Measurements from ENCODE around the gene TPPP3. TPM values are rescaled to one million over a fixed set of nuclear protein-coding genes. Genes with fewer than 3 reads are reported as not detected.
"Not testable (repeated sequence)": the region's sequence is repeated elsewhere in the genome, so short reads cannot be mapped to it uniquely, and the experiment has no call there.

Gene TPPP3
- total RNA-seq, 1 donor: 5.6 TPM

GRCh38 chr16:67391424-67392300, 1.6 kb downstream of the TPPP3 start:
- Histone ChIP-seq H3K4me1 (ENCODE audit: insufficient read depth, low read length) (peaks cover 68% of the 10 kb centered on the region), H3K4me3 (ENCODE audit: low read length) (no peak overlapping the region), H3K9me3 (ENCODE audit: low read depth, low read length) (no peaks in the 10 kb centered on the region), H3K27me3 (ENCODE audit: insufficient read depth, low read length) (peaks cover 22% of the 10 kb centered on the region)

GRCh38 chr16:67390816-67391423, 2.4 kb downstream of the TPPP3 start:
- H3K27me3 ChIP-seq (ENCODE audit: insufficient read depth, low read length): peaks cover 22% of the 10 kb centered on the region
- peaks cover 67% of the 10 kb centered on the region for H3K4me1 ChIP-seq (ENCODE audit: insufficient read depth, low read length)
- no peaks in the 10 kb centered on the region for H3K9me3 ChIP-seq (ENCODE audit: low read depth, low read length)
- no peak overlapping the region for H3K4me3 ChIP-seq (ENCODE audit: low read length)

- Histone ChIP-seq H3K4me1 (ENCODE audit: insufficient read depth, low read length) (peaks cover 59% of the 10 kb centered on the region), H3K4me3 (ENCODE audit: low read length) (no peak overlapping the region)
These were observed 3.1 kb downstream of the TPPP3 start for GRCh38 chr16:67389911-67390815.

GRCh38 chr16:67388591-67388990, 4.7 kb downstream of the TPPP3 start:
- Histone ChIP-seq H3K4me1 (ENCODE audit: insufficient read depth, low read length) (peaks cover 43% of the 10 kb centered on the region), H3K9me3 (ENCODE audit: low read depth, low read length) (no peaks in the 10 kb centered on the region), H3K4me3 (ENCODE audit: low read length) (no peak overlapping the region), H3K27me3 (ENCODE audit: insufficient read depth, low read length) (peaks cover 8% of the 10 kb centered on the region)

More at GRCh38 chr16:67389911-67390815, 3.1 kb downstream of the TPPP3 start:
- H3K9me3 ChIP-seq (ENCODE audit: low read depth, low read length): no peaks in the 10 kb centered on the region
- peaks cover 19% of the 10 kb centered on the region for H3K27me3 ChIP-seq (ENCODE audit: insufficient read depth, low read length)

- Histone ChIP-seq H3K27me3 (ENCODE audit: insufficient read depth, low read length) (peaks cover 6% of the 10 kb centered on the region), H3K4me1 (ENCODE audit: insufficient read depth, low read length) (peaks cover 39% of the 10 kb centered on the region), H3K4me3 (ENCODE audit: low read length) (no peak overlapping the region), H3K9me3 (ENCODE audit: low read depth, low read length) (no peaks in the 10 kb centered on the region)
These were observed 5.1 kb downstream of the TPPP3 start for GRCh38 chr16:67388191-67388590.

GRCh38 chr16:67387479-67388079, 5.7 kb downstream of the TPPP3 start:
- Histone ChIP-seq H3K4me1 (ENCODE audit: insufficient read depth, low read length) (peaks cover 33% of the 10 kb centered on the region), H3K9me3 (ENCODE audit: low read depth, low read length) (no peaks in the 10 kb centered on the region), H3K4me3 (ENCODE audit: low read length) (no peak overlapping the region), H3K27me3 (ENCODE audit: insufficient read depth, low read length) (no peaks in the 10 kb centered on the region)

GRCh38 chr16:67386861-67387455, 6.3 kb downstream of the TPPP3 start:
- H3K4me3 ChIP-seq (ENCODE audit: low read length): no peak overlapping the region
- H3K4me1 ChIP-seq (ENCODE audit: insufficient read depth, low read length): peaks cover 27% of the 10 kb centered on the region
- no peaks in the 10 kb centered on the region for H3K9me3 ChIP-seq (ENCODE audit: low read depth, low read length)
- no peaks in the 10 kb centered on the region for H3K27me3 ChIP-seq (ENCODE audit: insufficient read depth, low read length)

GRCh38 chr16:67384778-67385510, 8.4 kb downstream of the TPPP3 start:
- peaks cover 8% of the 10 kb centered on the region for H3K4me1 ChIP-seq (ENCODE audit: insufficient read depth, low read length)
- no peaks in the 10 kb centered on the region for H3K9me3 ChIP-seq (ENCODE audit: low read depth, low read length)
- H3K27me3 ChIP-seq (ENCODE audit: insufficient read depth, low read length): no peaks in the 10 kb centered on the region
- H3K4me3 ChIP-seq (ENCODE audit: low read length): no peak overlapping the region

- Histone ChIP-seq H3K9me3 (ENCODE audit: low read depth, low read length) (no peaks in the 10 kb centered on the region), H3K4me3 (ENCODE audit: low read length) (no peak overlapping the region), H3K4me1 (ENCODE audit: insufficient read depth, low read length) (no peaks in the 10 kb centered on the region), H3K27me3 (ENCODE audit: insufficient read depth, low read length) (no peaks in the 10 kb centered on the region)
These were observed 10.0 kb downstream of the TPPP3 start for GRCh38 chr16:67383284-67383683.

GRCh38 chr16:67378642-67379041, 14.7 kb downstream of the TPPP3 start:
- H3K4me3 ChIP-seq (ENCODE audit: low read length): no peak overlapping the region
- no peaks in the 10 kb centered on the region for H3K9me3 ChIP-seq (ENCODE audit: low read depth, low read length)
- peaks cover 8% of the 10 kb centered on the region for H3K4me1 ChIP-seq (ENCODE audit: insufficient read depth, low read length)
- H3K27me3 ChIP-seq (ENCODE audit: insufficient read depth, low read length): no peaks in the 10 kb centered on the region

- not testable (repeated sequence) for H3K27me3 ChIP-seq (ENCODE audit: insufficient read depth, low read length); H3K9me3 ChIP-seq (ENCODE audit: low read depth, low read length); H3K4me1 ChIP-seq (ENCODE audit: insufficient read depth, low read length); H3K4me3 ChIP-seq (ENCODE audit: low read length)
These were observed 17.3 kb downstream of the TPPP3 start for GRCh38 chr16:67376012-67376411.

GRCh38 chr16:67372664-67373063, 20.6 kb downstream of the TPPP3 start:
- Histone ChIP-seq H3K4me3 (ENCODE audit: low read length) (no peak overlapping the region), H3K4me1 (ENCODE audit: insufficient read depth, low read length) (peaks cover 8% of the 10 kb centered on the region), H3K9me3 (ENCODE audit: low read depth, low read length) (no peaks in the 10 kb centered on the region), H3K27me3 (ENCODE audit: insufficient read depth, low read length) (no peaks in the 10 kb centered on the region)

GRCh38 chr16:67370661-67371060, 22.6 kb downstream of the TPPP3 start:
- H3K4me3 ChIP-seq (ENCODE audit: low read length): no peak overlapping the region
- peaks cover 19% of the 10 kb centered on the region for H3K4me1 ChIP-seq (ENCODE audit: insufficient read depth, low read length)
- H3K9me3 ChIP-seq (ENCODE audit: low read depth, low read length): no peaks in the 10 kb centered on the region
- H3K27me3 ChIP-seq (ENCODE audit: insufficient read depth, low read length): no peaks in the 10 kb centered on the region

Measured in mononuclear cell (primary cell).